ENCODE data around the gene CARMIL3.

GRCh38 chr14:24094841-24095270 lies 43.0 kb downstream of the CARMIL3 start:
- TF ChIP-seq CTCF (conservative IDR thresholded peaks at IDR 0.05; ENCODE audit: low read depth, low read length), result no peak
- TF ChIP-seq EZH2phosphoT487 (IDR thresholded peaks at IDR 0.05; ENCODE audit: borderline replicate concordance, low read length), result no peak
- no peak for TF ChIP-seq EZH2 (IDR thresholded peaks at IDR 0.05; ENCODE audit: low read length, unreplicated experiment)
